ENCODE data around the gene WDR41.

DNA sequence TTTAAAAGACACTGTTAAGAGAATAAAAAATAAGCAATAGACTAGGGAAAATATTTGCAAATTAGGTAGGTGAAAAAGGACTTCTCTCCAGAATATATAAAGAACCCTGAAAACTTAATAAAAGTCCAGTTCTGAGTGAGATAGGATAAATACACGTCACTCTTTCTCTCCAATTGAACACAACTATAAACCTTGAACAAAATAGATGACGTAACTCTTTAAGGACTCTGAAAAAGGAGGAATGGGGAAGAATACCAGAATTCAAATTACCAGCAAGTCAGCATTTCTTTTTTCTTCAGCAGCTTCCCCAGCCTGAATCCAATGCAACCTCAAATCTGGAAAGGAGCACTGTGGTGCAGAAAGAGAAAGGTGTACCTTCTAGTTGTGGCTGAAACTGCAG, 6.8 kb upstream of the WDR41 start:
- TF ChIP-seq CTCF (IDR thresholded peaks at IDR 0.05) (no peak), POLR2A (IDR thresholded peaks at IDR 0.05) (no peak)

All from lower leg skin (tissue), 3 donors.